ENCODE results near the gene FOXP4.

DNA sequence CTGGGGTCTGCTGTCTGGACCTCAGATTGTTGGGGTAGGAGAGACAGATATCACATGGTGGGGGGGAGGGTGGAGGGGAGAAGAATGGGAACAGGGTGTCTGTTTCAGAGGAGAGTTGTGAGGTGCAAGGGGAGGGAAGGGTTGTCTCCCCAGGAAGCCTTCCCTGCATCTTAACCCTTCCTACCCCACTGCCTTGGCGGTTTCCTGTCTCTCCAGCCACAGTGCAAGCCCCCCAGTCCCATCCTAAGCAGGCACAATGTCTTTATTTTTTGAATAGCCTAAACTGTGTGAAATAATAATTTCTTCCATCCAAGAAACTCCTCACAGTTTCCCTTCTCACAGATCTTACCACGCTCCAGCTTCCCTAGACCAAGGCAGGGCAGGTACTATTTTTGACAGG lies 3.5 kb downstream of the FOXP4 start:
- TF ChIP-seq CTCF (conservative IDR thresholded peaks at IDR 0.05; ENCODE audit: low read length) (no peak), EZH2phosphoT487 (IDR thresholded peaks at IDR 0.05; ENCODE audit: borderline replicate concordance, low read depth, low read length) (no peak)

Measured in OCI-LY7 (cell line).